Astrocyte (in vitro differentiated cells and primary cell): Measurements from ENCODE around the gene CRYBG3. TPM values are rescaled to one million over a fixed set of nuclear protein-coding genes. Genes with fewer than 3 reads are reported as not detected.
"Not testable (repeated sequence)": the region's sequence is repeated elsewhere in the genome, so short reads cannot be mapped to it uniquely, and the experiment has no call there.

ENCODE experiments used
- DNase-seq: peaks from one replicate; pipeline ENCODE4 v3.0.0-alpha.2; 2010; ENCODE audit warnings: low read depth
- FAIRE-seq: peaks from 2 replicates; lab custom pipeline; 2011; peaks lifted over from hg19 to GRCh38; lab: Jason Lieb, UNC
- H2AFZ ChIP-seq: 2 replicates; pipeline ENCODE4 v1.6.0; 2012; ENCODE audit warnings: low read depth, low read length, inconsistent platforms
- H3K27ac ChIP-seq: 2 replicates; pipeline ENCODE4 v1.5.1; 2011; ENCODE audit warnings: low read depth, low read length, inconsistent platforms
- H3K27me3 ChIP-seq: 2 replicates; pipeline ENCODE4 v1.6.0; 2011; ENCODE audit warnings: low read length, inconsistent platforms; ENCODE audit not compliant: insufficient read depth
- H3K36me3 ChIP-seq: 2 replicates; pipeline ENCODE4 v1.5.1; 2011; ENCODE audit warnings: low read length, inconsistent platforms; ENCODE audit not compliant: insufficient read depth
- H3K4me1 ChIP-seq: 2 replicates; pipeline ENCODE4 v1.5.1; 2011; ENCODE audit warnings: low read length, inconsistent platforms; ENCODE audit not compliant: insufficient read depth
- H3K4me2 ChIP-seq: 2 replicates; pipeline ENCODE4 v1.6.0; 2012; ENCODE audit warnings: low read length, inconsistent platforms
- H3K4me3 ChIP-seq: 2 replicates; pipeline ENCODE4 v1.5.1; 2011; ENCODE audit warnings: low read depth, mild to moderate bottlenecking, low read length, inconsistent platforms; ENCODE audit not compliant: insufficient read depth
- H3K79me2 ChIP-seq: 2 replicates; pipeline ENCODE4 v1.6.0; 2012; ENCODE audit warnings: mild to moderate bottlenecking, low read length, inconsistent platforms; ENCODE audit not compliant: insufficient read depth
- H3K9ac ChIP-seq: 2 replicates; pipeline ENCODE4 v1.6.0; 2012; ENCODE audit warnings: mild to moderate bottlenecking, low read length, inconsistent platforms
- H3K9me3 ChIP-seq: 2 replicates; pipeline ENCODE4 v1.5.1; 2012; ENCODE audit warnings: low read depth, mild to moderate bottlenecking, low read length, inconsistent platforms; ENCODE audit not compliant: insufficient read depth
- H4K20me1 ChIP-seq: 2 replicates; pipeline ENCODE4 v1.6.0; 2012; ENCODE audit warnings: low read length, inconsistent platforms; ENCODE audit not compliant: insufficient read depth
- H3K27ac Mint-ChIP-seq: one replicate; pipeline ENCODE4 v1.8.0; 2021; ENCODE audit warnings: mild to moderate bottlenecking, mixed read lengths; ENCODE audit not compliant: unreplicated experiment
- H3K27me3 Mint-ChIP-seq: one replicate; pipeline ENCODE4 v1.8.0; 2021; ENCODE audit warnings: low read depth, mixed read lengths; ENCODE audit not compliant: unreplicated experiment
- H3K36me3 Mint-ChIP-seq: one replicate; pipeline ENCODE4 v1.8.0; 2021; ENCODE audit warnings: low read depth, mixed read lengths; ENCODE audit not compliant: unreplicated experiment
- H3K4me1 Mint-ChIP-seq: one replicate; pipeline ENCODE4 v1.8.0; 2021; ENCODE audit warnings: low read depth, mixed read lengths; ENCODE audit not compliant: unreplicated experiment
- H3K4me3 Mint-ChIP-seq: one replicate; pipeline ENCODE4 v1.8.0; 2021; ENCODE audit warnings: mild to moderate bottlenecking, moderate library complexity, mixed read lengths; ENCODE audit not compliant: unreplicated experiment
- H3K9me3 Mint-ChIP-seq: one replicate; pipeline ENCODE4 v1.8.0; 2021; ENCODE audit warnings: mild to moderate bottlenecking, mixed read lengths; ENCODE audit not compliant: unreplicated experiment
- CTCF ChIP-seq: IDR thresholded peaks from 2 replicates; pipeline ENCODE4 v1.5.1; 2011; ENCODE audit warnings: low read depth, mild to moderate bottlenecking, inconsistent platforms, low read length, moderate library complexity; ENCODE audit not compliant: insufficient read depth
- EZH2 ChIP-seq: IDR thresholded peaks from 2 replicates; pipeline ENCODE4 v1.6.1; 2012; ENCODE audit warnings: mild to moderate bottlenecking, low read length, inconsistent platforms; ENCODE audit not compliant: insufficient read depth
- total RNA-seq: library from RNA; stranded (reverse); gene quantifications from 2 replicates; pipeline ENCODE4 v1.2.1, GENCODE V29; 2021

Gene CRYBG3
- total RNA-seq, 1 donor from 2014 or later: 13.0 TPM

DNA sequence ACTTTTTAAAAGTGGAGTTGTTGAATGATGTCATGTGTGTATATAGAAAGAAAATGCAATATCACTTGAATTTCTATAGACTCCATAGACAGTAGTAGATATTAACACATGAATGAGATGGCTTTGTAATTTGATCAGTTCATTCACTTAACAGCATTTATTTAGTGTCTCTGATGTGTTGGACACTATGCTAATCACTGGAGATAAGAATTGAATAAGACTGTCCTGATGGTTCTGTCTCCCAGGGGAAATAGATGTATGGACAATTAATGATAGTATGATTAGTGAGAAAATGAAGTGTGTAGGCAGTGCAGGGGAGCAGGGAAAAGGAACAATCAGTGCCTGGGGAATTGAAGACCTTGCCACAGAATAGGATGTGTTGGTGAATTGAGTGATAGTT is 77.5 kb downstream of the CRYBG3 start:
- Histone ChIP-seq H3K4me2 (no peak overlapping the region), H3K4me1 (no peaks in the 10 kb centered on the region), H3K36me3 (no peaks in the 10 kb centered on the region), H3K27me3 (no peaks in the 10 kb centered on the region), H2AFZ (no peak overlapping the region), H3K9me3 (no peaks in the 10 kb centered on the region), H4K20me1 (no peaks in the 10 kb centered on the region), H3K27ac (no peak overlapping the region), H3K9ac (no peak overlapping the region), H3K79me2 (no peaks in the 10 kb centered on the region), H3K4me3 (no peak overlapping the region)
- Mint-ChIP-seq H3K27me3 (no peaks in the 10 kb centered on the region), H3K4me1 (no peaks in the 10 kb centered on the region), H3K4me3 (no peak overlapping the region), H3K27ac (no peak overlapping the region), H3K36me3 (peaks cover 1% of the 10 kb centered on the region), H3K9me3 (no peaks in the 10 kb centered on the region)
- TF ChIP-seq EZH2: no peak
- FAIRE-seq: no peak
- DNase-seq: no peak

DNA sequence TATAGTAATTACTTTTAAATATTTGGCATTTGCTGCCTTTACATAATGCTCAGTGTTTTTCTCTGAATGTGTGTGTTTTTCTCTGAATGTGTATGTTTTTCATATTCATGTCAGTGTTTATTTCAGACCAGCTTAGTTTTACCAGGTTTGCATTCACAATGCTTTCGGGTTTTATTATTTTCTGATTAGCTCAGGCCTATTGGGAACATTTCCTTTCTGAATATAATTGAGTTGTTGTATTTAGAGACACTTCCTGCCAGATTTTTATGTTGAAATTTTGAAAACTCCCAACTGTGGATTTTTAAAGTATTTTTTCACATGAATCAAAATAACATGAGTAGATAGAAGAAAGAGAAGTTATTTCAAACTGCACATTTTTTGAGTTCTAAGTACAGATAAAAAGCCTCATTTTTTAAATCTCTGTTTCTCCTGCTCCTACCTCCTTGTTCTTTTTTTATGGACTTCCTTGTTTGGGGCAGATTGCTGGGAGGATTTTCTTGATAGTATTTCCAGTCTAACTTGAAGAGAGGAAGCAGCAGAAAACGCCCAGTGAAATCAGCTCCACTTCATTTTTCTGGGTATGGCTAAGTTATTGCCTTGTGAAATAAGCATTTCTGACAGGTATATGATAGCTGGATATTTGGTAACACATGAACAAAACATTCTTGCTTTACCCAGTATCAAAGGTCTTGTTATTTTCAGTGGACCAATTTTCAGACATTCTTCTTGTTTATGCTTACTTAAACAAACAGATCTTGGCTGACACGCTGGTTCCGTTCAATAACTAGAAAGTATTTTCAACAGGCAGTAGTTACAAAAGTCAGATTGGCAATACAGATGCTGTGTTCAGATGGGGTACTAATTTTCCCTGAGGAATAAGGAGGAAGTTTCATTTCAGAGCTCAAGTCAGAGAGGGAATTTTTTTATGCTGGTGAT is 79.8 kb downstream of the CRYBG3 start:
- Histone ChIP-seq H3K9ac (no peak overlapping the region), H3K4me3 (no peak overlapping the region), H3K27ac (no peak overlapping the region), H4K20me1 (no peaks in the 10 kb centered on the region), H3K27me3 (no peaks in the 10 kb centered on the region), H3K4me2 (no peak overlapping the region), H3K9me3 (no peaks in the 10 kb centered on the region), H3K36me3 (no peaks in the 10 kb centered on the region), H3K79me2 (no peaks in the 10 kb centered on the region), H3K4me1 (no peaks in the 10 kb centered on the region), H2AFZ (no peak overlapping the region)
- FAIRE-seq (peak; percentile 17), DNase-seq (no peak)
- Mint-ChIP-seq H3K4me1 (no peaks in the 10 kb centered on the region), H3K4me3 (no peak overlapping the region), H3K27me3 (no peaks in the 10 kb centered on the region), H3K9me3 (no peaks in the 10 kb centered on the region), H3K36me3 (peaks cover 1% of the 10 kb centered on the region), H3K27ac (no peak overlapping the region)
- no peak for TF ChIP-seq EZH2
- no peak for TF ChIP-seq CTCF

- not testable (repeated sequence) for H3K27me3 Mint-ChIP-seq, H3K9me3 Mint-ChIP-seq, DNase-seq, FAIRE-seq, H3K9me3 ChIP-seq, H3K79me2 ChIP-seq, H3K4me3 ChIP-seq, H3K4me1 ChIP-seq, H4K20me1 ChIP-seq, H3K27ac Mint-ChIP-seq, H3K36me3 Mint-ChIP-seq, H3K27me3 ChIP-seq, H3K9ac ChIP-seq, H2AFZ ChIP-seq, H3K4me1 Mint-ChIP-seq, H3K4me3 Mint-ChIP-seq, H3K4me2 ChIP-seq, H3K36me3 ChIP-seq, H3K27ac ChIP-seq
These were observed 88.0 kb downstream of the CRYBG3 start for GRCh38 chr3:97909830-97910229.

GRCh38 chr3:97910236-97910831 is 88.5 kb downstream of the CRYBG3 start:
- H3K27ac ChIP-seq, H3K4me1 ChIP-seq, H3K4me1 Mint-ChIP-seq, H3K4me2 ChIP-seq, H3K4me3 Mint-ChIP-seq, DNase-seq, H3K27ac Mint-ChIP-seq, H3K9ac ChIP-seq, H2AFZ ChIP-seq, H3K36me3 Mint-ChIP-seq, H3K4me3 ChIP-seq, H3K79me2 ChIP-seq, FAIRE-seq, H3K9me3 ChIP-seq, H3K36me3 ChIP-seq, H3K27me3 ChIP-seq, H4K20me1 ChIP-seq, H3K27me3 Mint-ChIP-seq, H3K9me3 Mint-ChIP-seq: not testable (repeated sequence)
